Germinal center (tissue), 1 donor: ENCODE measurements around the gene FUT7.
"Not testable (repeated sequence)": the region's sequence is repeated elsewhere in the genome, so short reads cannot be mapped to it uniquely, and the experiment has no call there.

Experiments used
- DNase-seq: peaks from one replicate; pipeline ENCODE4 v3.0.0; 2012; ENCODE audit warnings: mixed read lengths, low spot score

The FUT7 gene

DNA sequence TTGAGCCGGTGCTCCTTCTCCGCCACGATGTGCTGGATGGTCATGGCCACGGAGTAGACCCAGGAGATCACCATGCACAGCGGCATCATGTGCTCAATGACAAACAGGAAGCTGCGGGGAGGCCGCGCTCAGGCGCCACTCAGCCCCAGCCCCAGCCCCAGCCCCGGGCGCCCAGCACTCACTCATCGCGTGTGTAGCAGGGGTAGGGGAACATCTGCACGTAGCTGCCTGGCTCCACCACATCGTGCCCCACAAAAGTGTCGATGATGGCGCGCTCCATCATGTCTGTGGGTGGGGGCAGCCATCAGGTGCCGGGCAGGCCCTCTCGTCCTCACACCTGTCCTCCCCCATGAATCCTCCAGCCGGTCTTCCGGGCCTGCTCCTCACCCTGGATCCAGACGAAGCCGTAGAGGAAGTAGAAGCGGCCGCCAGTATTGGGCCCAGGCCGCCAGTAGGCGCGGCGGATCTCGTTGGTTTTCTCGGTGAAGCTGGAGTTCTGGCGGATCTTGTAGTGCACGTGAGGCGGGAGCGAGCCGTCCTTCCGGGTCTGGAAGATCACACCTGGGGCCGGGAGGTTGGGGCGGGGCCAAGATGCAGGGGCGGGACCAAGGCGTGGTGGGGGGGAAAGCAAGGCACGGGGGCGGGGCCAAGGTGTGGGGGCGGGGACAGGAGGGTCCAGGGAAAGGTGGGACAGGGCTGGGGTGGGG is 13.9 kb downstream of the FUT7 start:
- no peak for DNase-seq

- DNase-seq: no peak
Observed at GRCh38 chr9:137017071-137017470, 14.8 kb downstream of the FUT7 start.

- DNase-seq: no peak
Observed at GRCh38 chr9:137016436-137016835, 15.5 kb downstream of the FUT7 start.

- no peak for DNase-seq
Observed at GRCh38 chr9:137015976-137016375, 15.9 kb downstream of the FUT7 start.

GRCh38 chr9:137015540-137015930 is 16.4 kb downstream of the FUT7 start:
- no peak for DNase-seq

DNA sequence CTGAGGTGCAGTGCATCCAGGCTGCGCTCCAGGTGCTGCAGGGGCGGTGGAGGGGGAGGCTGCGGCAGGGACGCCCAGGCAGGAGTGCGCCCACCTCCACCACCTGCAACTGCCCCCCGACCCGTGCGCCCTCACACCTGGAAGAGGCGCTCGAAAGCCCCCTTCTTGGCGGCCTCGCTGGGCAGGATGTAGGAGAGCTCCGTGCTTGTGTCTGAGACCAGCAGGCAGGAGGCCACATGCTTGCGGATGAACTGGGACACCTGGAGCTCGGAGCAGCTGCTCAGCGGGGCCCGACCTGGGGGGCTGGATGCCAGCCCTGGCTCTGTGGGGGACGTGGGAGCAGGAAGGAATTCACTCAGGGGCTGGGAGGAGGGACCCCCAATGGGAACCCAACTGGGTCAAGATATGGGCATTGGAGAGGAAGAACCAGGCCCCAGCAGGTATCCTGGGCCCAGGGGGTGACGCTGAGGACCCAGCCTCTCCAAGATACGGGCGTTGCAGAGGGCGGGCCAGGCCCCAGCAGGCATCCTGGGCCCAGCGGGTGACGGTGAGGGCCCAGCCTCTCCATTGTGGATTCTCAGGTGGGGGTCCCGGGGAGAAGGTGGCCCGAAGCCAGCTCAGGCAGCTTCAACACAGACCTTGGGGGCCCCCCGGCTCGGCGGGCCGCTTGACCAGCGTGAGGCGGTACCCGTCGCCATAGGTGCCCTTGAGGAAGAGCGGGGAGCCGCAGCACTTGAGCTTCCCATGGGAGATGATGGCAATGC is 16.9 kb downstream of the FUT7 start:
- no peak for DNase-seq

DNA sequence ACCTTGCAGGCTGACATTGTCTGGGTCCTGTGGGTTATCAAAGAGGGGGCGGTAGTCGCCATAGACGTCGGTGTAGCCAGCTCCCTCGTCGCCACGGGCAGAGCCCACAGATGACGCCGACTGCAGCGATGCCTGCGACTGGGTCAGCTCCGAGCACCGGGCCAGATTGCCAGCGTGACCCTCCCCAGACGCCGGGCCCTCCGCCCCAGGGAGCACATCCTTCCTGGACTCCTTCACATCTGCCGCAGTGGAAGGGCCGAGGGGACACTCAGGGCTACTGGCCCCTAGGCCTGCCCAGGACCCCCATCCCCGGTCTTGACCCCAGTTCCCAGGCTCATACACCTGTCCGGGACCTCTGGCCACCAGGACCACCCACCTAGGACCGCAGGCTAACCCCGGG is 17.7 kb downstream of the FUT7 start:
- no peak for DNase-seq

DNA sequence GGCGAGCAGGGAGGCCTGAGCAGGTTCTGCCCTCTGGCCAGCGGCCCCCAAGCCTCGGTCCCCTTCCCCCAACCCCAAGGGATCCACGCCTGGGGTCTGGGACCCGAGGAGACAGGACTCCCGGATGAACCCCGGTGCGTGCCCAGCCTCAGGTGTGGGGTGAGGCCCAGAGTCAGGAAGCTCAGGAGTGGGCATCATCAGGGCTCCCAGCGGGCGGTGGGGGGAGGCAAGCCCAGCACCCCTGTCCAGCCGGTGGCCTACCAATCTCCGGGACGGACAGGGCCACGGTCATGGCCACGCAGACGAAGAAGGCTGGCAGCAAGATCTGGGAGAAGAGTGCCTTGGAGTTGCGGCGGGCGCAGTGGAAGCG is 18.3 kb downstream of the FUT7 start:
- DNase-seq: no peak

GRCh38 chr9:137012694-137013570 is 19.0 kb downstream of the FUT7 start:
- DNase-seq: no peak

- no peak for DNase-seq
Observed at GRCh38 chr9:137011907-137012675, 19.8 kb downstream of the FUT7 start.

GRCh38 chr9:137011156-137011555 is 20.7 kb downstream of the FUT7 start:
- DNase-seq: no peak

DNA sequence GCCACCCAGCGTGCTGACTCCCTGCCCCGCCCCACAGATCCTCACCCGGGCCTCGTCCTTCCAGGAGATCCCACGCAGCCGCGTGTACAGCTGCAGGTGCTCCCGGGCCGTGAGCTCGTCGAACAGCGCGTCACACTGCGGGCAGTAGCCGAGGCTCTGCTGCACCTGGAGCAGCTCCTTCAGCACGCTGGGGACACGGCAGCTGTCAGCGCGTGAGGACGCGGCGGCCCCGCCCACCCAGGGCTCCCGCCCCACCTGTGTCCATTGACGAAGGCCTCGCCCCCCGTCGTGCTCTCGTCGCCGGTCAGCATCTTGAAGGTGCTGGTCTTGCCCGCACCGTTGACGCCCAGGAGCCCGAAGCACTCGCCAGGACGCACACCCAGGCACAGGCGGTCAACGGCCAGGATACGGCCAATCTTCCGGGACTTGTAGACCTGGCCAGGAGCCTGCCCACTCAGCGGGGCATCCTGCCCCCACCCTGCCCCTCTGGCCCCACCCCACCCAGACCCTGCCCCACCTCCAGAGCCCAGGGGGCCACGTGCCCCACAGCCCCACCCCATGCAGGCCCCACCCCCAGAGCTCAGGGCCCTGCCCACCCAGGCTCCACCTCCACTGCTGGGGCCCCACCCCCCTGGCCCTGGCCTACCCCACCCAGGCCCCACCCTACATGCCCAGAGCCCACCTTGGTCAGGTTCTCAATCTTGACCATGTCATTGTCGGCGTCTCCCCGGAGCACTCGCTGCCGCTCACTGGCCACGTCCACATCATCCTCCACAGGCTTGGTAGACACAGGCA is 21.8 kb downstream of the FUT7 start:
- no peak for DNase-seq

- DNase-seq: no peak
Observed at GRCh38 chr9:137009217-137009616, 22.7 kb downstream of the FUT7 start.

- no peak for DNase-seq
Observed at GRCh38 chr9:137008312-137008711, 23.6 kb downstream of the FUT7 start.

DNA sequence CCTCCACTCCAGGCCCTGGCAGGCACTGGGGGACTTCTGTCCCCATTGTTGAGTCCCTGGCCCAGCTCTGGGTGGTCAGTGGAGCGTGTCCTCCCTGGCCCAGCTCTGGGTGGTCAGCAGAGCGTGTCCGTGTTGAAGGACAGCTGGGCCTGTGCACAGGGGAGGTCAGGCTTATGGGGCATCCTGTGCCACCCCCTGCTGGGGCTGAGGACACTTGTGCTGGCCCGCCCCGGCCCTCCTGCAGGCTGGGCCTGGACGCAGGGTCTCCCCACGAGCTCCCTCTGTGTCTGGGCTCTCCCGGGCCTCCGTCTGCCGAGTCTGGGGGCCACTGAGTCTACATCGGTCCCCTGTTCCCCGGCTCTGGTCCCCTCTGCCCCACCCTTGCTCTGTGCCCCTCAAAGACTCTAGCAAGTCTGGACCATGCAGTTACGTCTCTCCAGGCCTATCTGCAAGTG is 24.0 kb downstream of the FUT7 start:
- no peak for DNase-seq

GRCh38 chr9:137007108-137007815 is 24.6 kb downstream of the FUT7 start:
- no peak for DNase-seq

GRCh38 chr9:137006116-137007003 is 25.5 kb downstream of the FUT7 start:
- no peak for DNase-seq

GRCh38 chr9:137004285-137004684 is 27.6 kb downstream of the FUT7 start:
- not testable (repeated sequence) for DNase-seq

DNA sequence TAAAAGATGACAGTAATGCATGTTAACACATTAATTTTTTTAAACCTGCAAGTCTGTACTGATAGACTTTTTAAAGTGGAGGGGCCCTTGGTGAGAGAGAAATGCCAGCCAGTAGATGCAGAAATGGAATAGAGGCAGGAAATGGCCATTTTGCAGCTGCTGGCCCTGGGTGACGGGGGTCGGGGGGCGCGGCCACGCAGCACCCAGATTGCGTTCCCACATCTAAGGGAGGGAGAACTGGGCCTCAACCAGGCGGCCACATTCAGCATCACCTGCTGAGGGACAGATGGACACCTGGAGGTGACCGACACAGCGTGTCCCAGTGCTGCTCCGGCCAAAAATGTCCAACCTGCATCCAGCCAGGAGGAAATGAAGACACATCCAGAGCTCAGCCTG is 29.2 kb downstream of the FUT7 start:
- no peak for DNase-seq
